Inflammatory macrophage treated with lipopolysaccharide for 1 hour (primary cell): Measurements from ENCODE around the gene RASGRF2.

Experiments used
- DNase-seq, 2 donors: peaks; one replicate each; pipeline ENCODE4 v3.0.0-alpha.2; 2020 to 2022

Gene RASGRF2

DNA sequence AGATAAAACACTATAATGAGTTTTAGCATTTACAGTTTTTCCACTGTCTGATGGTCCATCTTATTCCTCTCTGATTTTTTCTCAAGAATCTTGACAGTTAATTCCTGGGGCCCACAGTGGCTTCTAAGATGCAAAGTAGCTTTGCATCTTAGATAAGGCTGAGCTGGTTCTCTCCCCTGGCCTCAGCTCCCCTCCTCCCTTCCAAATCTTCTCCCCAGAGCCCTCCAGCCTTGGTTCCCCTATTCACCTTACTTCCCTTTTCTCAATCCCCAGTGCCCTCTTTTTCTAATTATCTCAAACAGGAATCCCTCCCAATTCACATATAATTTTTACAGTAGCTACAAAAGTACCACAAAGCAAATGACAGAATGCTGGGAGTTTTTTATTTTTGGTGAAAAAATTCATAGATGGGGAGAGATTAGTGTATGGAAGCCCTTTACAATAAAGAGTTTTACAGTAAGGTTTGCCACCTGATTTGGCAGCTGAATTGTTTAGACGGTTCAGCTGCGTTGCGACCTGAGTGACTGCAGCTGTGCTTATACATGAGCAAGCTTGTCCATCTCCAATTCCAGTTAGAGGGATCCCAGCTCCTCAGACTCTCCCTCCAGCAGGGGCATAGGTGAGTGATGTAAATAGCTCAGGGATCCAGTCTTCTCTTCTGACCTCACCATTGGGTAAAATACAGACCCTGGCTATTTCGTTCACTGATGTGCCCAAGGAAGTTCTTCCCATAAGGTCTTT is 221.6 kb downstream of the RASGRF2 start:
- DNase-seq: no peak

DNA sequence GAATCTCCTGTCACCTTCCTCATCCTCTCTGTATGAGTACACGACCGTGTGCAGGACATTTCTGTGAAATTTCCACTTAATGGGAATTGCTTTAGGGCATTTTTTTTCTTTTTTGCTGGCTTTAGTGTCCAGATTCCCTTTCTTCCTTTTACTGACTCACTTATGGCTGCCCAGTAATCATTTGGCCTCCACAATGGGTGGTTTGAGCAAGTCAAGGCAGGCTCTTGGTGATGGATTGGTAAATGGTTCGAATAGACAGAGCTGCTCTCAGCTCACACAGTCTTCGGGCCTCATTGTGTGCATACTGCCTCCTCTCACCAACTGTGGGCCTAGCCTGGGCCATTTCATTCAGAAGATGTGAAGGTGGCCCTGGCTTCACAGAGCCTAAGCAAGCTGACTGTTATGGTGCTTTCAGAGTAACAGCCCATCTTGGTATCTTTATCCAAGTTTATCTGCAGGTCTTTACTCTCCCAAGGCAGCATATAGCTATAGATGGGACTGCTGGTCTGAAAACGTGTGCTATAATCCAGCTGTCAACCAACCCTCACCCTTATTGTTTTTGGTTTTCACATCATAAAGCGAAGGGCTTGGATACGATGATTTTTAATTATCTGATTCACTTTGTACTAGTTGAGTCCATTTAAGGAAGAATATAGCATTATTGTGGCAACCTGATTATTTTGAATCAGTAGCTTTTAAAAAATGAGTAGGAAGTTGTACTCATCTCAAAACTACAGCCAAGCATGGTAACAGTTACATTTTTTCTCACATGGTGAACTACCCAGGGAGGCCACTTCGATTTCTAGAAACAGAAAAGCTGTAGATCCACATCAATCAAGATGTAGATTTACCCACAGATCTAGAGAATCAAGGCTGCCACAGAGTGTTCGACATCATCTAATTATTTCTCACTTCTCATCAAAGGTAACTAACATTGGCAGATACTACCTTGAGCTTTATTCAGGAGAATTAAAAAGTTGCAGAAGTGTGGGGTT is 222.5 kb downstream of the RASGRF2 start:
- no peak for DNase-seq

DNA sequence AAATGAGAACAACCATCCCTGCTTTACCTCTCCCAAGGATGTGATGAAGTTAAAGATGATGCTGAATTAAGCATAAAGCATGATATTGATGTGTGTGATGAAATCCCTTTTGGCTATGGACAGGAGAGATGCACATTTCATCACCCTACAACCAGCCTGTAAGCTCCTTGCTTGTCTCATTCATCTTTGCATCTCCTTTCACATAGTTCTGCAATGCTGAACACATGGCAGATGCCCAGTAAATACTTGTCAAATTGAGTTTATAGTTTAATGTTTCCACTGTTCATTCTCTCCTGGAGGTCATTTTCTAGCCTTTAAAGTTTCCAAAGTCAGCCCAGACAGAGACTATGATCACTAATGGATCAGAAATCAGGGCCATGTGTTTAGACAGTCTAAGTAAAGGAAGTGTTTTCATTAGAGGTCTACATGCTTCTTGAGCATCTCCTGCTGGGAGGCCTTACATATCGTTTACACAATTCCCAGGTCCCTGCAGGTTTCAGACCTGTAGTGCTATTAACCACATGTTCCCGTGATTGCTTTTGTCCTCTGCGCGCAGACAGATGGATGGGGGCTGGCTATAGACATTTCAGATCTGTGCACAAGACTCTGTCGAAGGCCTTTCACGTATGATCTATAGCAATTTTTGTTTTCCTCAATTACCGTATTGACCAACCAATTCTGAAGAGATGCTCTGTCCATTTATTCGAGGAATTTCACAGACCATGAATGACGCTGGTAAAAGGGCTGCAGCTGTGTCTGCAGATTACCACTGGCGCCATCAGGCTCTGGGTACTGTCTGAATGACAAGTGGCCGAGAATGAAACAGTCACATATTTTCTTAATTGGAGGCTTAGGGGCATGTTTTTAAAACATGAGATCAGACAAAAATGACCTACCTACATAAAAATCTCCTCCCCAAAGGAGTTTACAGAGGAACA is 223.9 kb downstream of the RASGRF2 start:
- no peak for DNase-seq

DNA sequence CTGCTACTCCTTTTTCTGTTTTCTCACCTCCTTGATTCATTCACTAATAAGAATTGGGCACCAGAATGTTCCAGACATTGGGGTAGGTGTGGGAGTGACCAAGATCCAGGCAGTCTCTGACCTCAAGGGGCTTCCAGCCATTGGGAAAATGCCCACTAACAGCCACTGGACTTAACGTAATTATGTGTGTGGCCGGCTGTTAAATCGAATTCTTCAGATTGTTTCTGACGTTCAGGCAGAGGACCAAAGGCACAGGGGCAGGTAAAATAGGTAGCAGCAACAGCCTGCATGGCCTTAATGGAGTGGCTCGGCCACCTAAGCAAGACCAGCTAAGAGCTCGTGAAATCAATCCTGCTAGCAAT is 224.6 kb downstream of the RASGRF2 start:
- DNase-seq: no peak

DNA sequence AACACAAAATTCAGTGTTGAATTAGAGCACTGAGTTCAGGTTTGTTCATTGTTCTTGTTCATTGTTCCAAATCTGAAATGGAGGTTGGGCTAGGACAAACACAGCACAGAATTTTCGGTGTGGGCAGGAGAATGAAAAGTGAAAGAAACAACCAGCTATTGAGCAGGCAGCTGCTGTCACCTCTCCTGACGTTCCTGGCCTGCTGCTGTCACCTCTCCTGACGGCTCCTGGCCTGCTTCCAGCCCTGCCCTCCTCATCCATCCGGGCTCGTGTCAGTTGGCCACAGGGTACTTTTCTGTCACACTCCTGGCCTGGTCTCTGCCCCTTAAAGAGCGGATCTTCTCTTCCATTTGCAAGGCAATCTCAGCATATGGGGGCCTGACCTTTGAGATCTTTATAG is 227.7 kb downstream of the RASGRF2 start:
- DNase-seq: no peak

DNA sequence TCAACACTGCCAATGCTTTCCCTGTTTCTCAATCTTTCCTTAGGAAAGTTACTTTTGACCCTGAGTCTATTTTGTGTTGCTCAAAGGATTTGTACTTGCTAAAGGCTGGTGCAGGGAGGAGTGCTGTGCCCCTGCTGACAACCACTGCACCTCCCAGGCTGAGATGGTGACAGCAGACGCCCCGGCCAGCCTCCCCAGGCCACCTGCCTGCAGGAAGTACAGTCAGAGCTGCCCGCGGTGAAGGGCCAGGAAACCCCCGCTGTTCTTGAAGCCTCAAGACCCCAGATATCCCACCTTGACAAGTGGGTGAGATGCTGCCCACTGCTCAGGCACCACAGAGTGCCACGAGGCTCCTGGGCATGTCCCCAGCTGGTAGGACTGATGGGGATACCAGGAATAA is 228.8 kb downstream of the RASGRF2 start:
- DNase-seq: no peak

DNA sequence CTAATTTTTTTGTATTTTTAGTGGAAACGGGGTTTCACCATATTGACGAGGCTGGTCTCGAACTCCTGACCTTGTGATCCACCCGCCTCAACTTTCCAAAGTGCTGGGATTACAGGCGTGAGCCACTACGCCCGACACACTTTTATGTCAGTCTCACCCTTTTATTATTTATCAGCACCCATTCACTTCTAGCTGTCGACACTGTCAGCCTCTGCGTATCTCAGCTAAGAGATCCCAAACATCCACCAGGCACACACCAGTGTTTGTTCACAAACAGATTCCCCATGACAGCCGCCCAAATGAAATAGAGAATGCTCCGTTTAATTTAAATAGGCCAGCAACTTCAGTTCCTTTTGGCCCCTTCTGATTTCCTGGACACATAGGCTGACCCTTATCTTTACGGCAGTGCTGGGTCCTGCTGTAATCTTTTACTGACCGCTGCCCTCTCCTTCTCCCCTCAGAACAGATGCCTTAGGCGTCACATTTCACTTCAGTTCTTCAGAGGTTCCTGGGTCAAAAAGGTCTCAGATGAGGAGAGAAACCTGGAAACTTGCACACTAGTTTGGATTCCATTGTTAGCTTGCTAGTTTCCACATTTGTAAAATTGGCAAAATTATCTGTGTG is 229.8 kb downstream of the RASGRF2 start:
- DNase-seq: no peak

DNA sequence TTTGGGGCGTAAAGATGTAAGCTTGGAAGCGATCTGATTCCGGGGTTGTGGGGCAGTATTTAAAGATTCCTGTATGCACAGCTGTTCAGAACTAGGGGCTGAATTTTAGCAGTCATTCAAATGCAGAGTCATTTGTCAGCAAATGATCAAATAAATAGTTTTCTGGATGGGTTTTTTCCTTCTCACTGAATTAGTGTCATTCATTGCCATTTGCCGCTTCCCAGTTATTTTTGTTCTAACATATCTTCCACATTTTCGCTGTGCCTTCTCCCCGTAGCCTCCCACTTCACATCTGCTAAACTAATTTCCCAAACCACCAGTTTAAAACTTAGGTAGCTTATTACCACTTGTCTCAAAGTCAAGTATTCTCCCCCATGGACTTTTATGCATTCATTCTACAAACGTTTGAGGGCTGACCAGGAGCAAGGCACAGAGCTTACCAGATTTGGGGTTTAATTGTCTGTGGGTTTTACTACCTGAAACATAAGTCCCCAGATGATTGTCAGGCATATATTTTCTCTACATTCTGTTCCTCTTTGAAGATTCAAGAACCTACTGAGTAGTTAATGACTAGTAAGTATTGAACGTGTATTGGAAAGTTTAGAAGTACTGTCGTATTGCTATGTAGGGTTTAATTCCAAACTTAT is 231.7 kb downstream of the RASGRF2 start:
- no peak for DNase-seq

DNA sequence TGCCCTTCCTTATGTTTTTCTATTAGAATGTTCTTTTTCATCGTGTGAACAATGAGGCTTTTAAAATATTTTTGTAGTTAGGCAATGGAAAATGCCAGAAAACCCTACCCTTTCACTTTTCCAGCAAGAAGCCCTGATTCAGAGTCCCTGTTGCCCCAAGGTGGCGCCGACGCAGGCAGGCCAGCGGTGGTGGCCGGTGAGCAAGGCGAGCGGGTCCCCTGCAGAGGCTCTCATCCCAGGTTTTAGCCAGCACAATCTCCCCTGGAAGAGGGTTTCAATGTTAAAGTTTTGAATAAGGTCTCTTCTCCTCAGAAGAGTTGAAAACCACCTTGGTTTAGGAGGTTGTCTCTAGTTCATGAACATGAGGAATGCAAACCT is 232.2 kb downstream of the RASGRF2 start:
- no peak for DNase-seq

DNA sequence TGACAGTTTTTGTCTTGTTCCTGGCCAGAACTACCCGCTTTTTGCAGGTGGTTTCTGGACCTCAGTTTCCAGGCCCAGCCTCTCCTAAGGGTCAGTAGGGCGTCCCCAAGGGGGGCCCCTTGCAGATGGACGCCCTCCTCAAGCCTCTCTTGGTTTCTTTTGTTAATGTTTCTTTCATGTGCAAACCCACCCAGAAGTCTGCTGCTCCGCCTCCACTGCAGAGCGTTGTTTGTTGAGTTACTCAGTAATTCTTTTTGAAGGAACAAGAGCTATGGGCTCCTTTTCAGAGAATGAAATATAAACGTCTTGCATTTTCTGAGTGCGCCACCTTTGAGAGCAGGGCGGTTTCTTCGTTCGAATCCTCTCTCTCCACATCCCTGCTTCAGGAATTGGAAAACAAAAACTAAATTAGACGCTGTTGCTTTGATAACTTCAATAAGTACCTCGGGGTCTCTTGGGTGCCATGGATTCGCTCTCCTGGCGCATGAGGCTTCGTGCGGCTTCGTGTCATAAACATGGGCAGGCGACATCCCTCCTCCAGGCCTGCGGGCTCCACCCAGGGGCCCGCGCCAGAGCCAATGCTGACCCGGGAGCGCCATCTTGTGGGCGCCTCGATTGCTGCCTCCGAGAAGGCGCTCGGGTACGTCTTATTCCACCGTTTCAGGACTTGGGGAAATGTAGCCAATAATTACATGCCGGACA is 234.6 kb downstream of the RASGRF2 start:
- peak; percentile 61 to 87 for DNase-seq

DNA sequence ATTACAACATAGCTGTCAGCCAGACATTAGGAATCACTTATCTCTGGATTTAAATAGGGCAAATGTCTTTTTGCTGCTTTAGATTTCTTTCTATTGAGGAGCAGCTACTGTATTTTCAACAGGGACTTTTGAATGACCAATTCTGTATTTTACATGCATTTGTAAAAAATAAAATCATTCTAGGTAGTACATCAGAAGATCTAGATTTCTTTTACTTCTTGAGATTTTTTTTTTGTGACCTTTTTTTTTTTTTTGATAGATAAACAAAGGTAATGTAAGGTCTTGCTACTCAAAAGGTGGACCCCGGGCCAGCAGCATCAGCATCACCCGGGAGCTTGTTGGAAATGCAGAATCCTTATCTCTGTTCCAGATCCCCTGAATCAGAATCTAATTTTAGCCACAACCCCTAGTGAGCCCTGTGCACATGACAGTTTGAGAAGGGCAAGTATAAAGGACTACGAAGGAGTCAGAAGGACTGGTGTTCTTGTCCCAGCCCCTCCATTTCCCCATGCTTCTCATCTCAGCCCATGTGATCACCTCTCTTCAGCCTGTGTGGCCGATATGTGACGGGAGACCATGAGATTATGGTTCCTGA is 235.3 kb downstream of the RASGRF2 start:
- no peak for DNase-seq

DNA sequence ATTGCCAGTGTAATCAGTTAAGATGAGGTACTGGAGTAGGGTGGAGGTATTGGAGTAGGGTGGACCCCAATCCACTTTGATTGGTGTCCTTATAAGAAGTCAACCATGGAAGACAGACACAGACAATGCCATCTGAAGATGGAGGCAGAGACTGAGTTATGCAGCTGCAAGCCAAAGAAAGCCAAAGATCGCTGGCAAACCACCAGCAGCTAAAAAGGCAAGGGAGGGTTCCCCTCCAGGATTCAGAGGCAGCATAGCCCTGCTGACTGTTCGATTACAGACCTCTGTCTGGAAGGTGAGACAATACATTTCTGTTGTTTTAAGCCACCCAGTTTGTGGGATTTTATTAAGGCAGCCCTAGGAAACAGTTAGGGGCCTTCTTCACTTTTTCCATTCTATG is 242.5 kb downstream of the RASGRF2 start:
- no peak for DNase-seq

DNA sequence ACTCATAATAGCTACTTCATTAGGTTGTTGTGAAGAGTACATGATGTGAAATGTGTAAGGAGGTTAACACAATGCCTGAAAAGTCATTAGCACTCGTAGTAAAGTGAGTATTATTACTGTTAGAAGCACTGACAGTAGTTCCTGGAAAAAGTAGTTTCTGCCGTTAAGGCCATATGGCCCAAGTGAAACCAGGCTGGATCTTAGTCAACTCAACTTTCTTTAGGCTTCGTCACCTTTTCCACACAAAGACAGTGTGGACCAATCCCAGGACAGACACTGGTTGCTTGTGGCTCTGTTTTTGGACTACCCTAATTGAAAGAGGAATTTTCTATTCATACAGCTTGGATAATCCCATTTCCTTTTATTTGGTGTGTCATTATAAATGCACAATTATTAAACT is 243.6 kb downstream of the RASGRF2 start:
- no peak for DNase-seq

DNA sequence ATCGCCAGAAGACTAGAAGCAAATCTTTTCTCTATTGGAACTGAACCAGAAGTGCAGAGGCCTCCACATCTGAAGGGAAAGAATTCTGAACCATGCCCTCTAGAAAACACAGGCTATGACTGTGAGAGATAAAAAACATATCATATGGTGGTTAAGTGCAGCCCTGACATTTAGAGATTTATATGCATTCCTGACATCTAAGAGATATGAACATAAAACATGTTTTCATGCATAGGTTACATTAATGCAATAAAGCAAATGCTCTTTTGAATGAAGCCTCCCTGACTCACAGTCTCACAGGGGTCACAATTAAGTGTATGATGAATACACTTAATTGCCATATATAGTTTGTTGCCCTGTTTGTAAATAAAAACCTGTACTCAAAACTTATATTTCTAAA is 244.0 kb downstream of the RASGRF2 start:
- no peak for DNase-seq

DNA sequence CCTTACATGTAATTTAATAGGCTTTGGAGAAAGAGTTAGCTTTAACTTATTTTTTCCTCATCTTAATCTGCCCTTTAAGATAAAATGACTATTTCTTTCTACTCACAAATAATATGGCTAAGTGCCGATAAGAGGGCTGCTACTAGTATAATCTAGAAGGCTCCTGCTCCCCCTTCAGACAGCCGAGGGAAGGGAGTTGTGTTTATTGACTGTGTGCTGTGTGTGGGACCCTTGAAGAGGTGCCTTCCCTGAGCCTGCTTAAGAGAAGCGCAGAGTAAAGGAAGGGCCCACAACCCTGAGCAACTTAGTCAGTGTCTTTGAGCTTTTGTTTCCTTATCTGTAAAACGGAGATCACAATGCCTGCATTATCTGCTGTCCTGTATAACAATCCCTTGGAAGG is 244.9 kb downstream of the RASGRF2 start:
- DNase-seq: no peak

DNA sequence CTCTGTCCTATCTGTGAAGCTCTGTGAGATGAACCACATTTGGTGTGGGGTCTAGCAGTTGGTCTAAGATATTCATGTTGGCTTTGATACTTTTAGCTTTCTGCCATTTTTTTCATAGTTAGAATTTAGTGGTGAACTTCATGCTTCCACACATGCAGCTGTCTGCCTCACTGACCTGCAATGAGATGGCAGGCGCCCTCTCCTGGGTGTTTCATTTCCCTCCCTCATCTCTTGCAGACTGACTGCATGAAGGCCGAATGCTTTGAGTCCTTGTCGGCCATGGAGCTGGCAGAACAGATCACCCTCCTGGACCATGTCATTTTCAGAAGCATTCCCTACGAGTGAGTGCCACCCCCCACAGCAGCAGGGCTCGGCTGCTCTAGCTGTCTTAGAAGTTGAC is 246.8 kb downstream of the RASGRF2 start:
- no peak for DNase-seq

DNA sequence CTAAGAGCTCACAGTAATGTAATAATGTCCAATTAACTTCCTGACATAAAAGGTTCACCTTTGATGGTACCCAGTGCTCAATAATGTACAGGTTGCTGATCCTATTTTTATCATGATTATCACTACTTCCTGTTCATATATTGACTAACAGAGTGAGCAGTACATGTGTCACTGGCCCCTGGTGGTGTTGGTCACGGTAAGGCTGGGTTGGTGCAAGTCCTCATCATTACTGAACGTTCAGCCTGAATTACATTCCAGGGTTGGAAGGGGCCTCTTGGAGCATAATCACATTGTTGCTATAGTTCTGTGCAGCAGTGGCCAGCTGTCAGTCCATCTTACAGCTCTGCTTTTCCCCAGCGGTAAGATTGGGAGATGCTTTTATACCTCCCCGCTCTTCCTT is 248.7 kb downstream of the RASGRF2 start:
- DNase-seq: no peak

DNA sequence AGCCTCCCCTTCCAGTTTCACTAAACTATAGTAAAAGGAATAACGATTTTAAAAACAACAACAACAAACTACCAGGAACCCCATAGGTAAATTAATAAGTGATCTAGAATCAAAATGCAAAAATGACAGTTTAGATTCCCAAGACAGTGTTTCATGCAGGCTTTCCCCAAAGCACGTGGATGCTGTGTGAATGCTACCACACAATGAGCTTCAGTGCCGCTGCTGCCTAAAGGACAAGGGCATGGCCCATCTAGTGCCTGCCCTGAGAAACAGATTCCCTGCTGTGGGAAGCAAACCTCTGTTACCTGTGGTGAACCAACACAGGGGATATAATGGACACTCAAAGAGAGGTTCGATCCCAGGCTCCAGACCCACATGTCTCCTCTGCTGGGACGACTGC is 249.2 kb downstream of the RASGRF2 start:
- DNase-seq: no peak

DNA sequence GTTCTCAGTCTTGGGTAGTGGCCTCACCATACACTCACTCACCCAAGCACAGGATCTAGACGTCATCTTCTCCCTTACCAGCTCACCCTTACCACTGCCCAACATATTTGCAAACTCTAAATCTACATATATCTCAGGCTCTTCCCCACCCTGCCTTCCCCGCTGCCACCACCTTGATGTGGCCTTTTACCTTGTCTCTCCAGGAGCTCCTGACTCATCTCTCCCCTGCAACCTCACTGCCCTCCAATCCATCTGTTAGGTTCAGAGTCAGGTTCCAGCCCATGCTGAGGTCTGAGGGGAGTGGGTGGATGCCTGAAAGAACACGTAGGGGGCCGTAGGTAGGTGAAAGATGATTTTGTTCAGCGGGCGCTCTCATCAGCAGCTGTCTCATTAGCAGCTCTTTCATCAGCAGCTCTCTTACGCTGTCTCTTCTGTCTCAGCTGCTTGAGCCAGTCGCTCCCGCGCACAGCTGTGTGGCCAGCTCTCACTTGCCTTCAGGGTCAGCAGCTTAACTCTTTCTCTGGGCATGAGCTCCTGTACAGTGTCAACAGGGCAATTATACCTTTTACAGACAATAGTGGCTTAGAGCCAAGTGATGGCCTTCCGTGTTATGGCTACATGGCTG is 249.8 kb downstream of the RASGRF2 start:
- no peak for DNase-seq

DNA sequence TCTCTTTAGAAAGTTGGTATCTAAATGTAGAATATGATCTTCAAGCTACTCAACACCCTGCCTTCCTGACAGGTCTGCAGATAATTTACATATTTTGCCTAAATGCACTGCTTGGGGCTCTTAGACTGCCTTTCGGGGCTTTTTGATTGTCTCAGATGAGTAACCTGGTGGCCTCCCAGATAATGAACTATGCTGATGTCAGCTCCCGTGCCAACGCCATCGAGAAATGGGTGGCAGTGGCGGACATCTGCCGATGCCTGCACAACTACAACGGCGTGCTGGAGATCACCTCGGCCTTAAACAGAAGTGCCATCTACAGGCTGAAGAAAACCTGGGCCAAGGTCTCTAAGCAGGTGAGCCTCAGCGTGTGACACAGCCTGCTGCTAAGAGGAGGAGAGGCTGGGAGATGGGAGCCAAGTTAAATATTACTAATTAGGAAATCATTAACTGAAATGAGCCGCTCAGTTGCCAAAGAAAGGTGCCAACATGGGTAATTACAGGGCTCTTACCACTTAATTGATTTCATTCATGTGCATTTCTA is 252.1 kb downstream of the RASGRF2 start:
- DNase-seq: no peak
